Epidermal melanocyte (primary cell): ENCODE data around the gene ZNF821.
A peak's percentile ranks its signal among the peaks of the same experiment; 100 is the strongest.
"Not testable (repeated sequence)": the region's sequence is repeated elsewhere in the genome, so short reads cannot be mapped to it uniquely, and the experiment has no call there.

Experiments used
- DNase-seq: peaks from one replicate; pipeline ENCODE4 v3.0.0; 2011; ENCODE audit warnings: low spot score; ENCODE audit not compliant: insufficient read length

The ZNF821 gene

GRCh38 chr16:71902656-71903365 is 18.8 kb upstream of the ZNF821 start:
- no peak for DNase-seq

- no peak for DNase-seq
Measured at GRCh38 chr16:71899171-71899570, 15.2 kb upstream of the ZNF821 start.

GRCh38 chr16:71896764-71897368 is 12.9 kb upstream of the ZNF821 start:
- DNase-seq = no peak

GRCh38 chr16:71895679-71896365 is 11.8 kb upstream of the ZNF821 start:
- DNase-seq = no peak

- peak; percentile 92 for DNase-seq
Measured at GRCh38 chr16:71894921-71895678, 11.1 kb upstream of the ZNF821 start, which contains the start of gene IST1. Gene IST1, plus strand, starts transcription at chr16:71895531. Its CDS starts 20,110 bp downstream, at chr16:71915641.

- no peak for DNase-seq
Measured at GRCh38 chr16:71894229-71894920, 10.4 kb upstream of the ZNF821 start.

- no peak for DNase-seq
Measured at GRCh38 chr16:71893888-71894228, 9.9 kb upstream of the ZNF821 start.

- no peak for DNase-seq
Measured at GRCh38 chr16:71889147-71889546, 5.2 kb upstream of the ZNF821 start.

- DNase-seq = no peak
Measured at GRCh38 chr16:71885261-71885650, 1.3 kb upstream of the ZNF821 start.

GRCh38 chr16:71883168-71883848 is 674 bp downstream of the ZNF821 start:
- DNase-seq = no peak

- peak; percentile 82 for DNase-seq
Measured at GRCh38 chr16:71882505-71883167, 1.3 kb downstream of the ZNF821 start.

- DNase-seq = no peak
Measured at GRCh38 chr16:71880176-71880575, 3.8 kb downstream of the ZNF821 start.

GRCh38 chr16:71878911-71879310 is 5.1 kb downstream of the ZNF821 start:
- DNase-seq = no peak

GRCh38 chr16:71873199-71873598 is 10.8 kb downstream of the ZNF821 start:
- DNase-seq = no peak

- no peak for DNase-seq
Measured at GRCh38 chr16:71870818-71871217, 13.2 kb downstream of the ZNF821 start.

GRCh38 chr16:71869089-71869488 is 14.9 kb downstream of the ZNF821 start:
- no peak for DNase-seq

GRCh38 chr16:71867939-71868338 is 16.0 kb downstream of the ZNF821 start:
- DNase-seq = no peak

- DNase-seq = not testable (repeated sequence)
Measured at GRCh38 chr16:71867175-71867574, 16.8 kb downstream of the ZNF821 start.

GRCh38 chr16:71865173-71865863 is 18.7 kb downstream of the ZNF821 start:
- DNase-seq = no peak

GRCh38 chr16:71863995-71864394 is 20.0 kb downstream of the ZNF821 start:
- DNase-seq = no peak
